Heart left ventricle (tissue), 16 donors: Measurements from ENCODE around the gene CYSTM1. TPM values are rescaled to one million over a fixed set of nuclear protein-coding genes. Genes with fewer than 3 reads are reported as not detected.

Experiments
- ATAC-seq, 4 donors: fragments of 200-7000 bp; cut with Tn5 transposase; one replicate each; pipeline ENCODE4 v1.9.1; 2020 to 2022; ENCODE audit warnings: moderate library complexity in 4 of 4, mild to moderate bottlenecking in 3 of 4, moderate number of reproducible peaks in 1 of 4
- DNase-seq, 5 donors: peaks; one replicate each; pipeline ENCODE4 v3.0.0-alpha.2; 2020
- H3K27ac ChIP-seq, 12 donors: fragments of 200-600 bp; sonication (generic) in 4 of 12; one replicate each; pipeline versions ENCODE4 v1.5.0 to v1.8.0; 2016 to 2022; ENCODE audit warnings: mild to moderate bottlenecking in 2 of 12
- H3K27me3 ChIP-seq, 9 donors: fragments of 200-600 bp; sonication (generic) in 2 of 9; one replicate each; pipeline versions ENCODE4 v1.5.1 to v1.8.0; 2016 to 2022; ENCODE audit warnings: mild to moderate bottlenecking in 3 of 9
- H3K36me3 ChIP-seq, 9 donors: fragments of 200-600 bp; sonication (generic) in 2 of 9; one replicate each; pipeline versions ENCODE4 v1.5.0 to v1.8.0; 2018 to 2022; ENCODE audit warnings: mild to moderate bottlenecking in 2 of 9
- H3K4me1 ChIP-seq, 12 donors: fragments of 200-600 bp; sonication (generic) in 4 of 12; one replicate each; pipeline versions ENCODE4 v1.5.0 to v1.8.0; 2016 to 2022; ENCODE audit warnings: mild to moderate bottlenecking in 3 of 12
- H3K4me3 ChIP-seq, 12 donors: fragments of 200-600 bp; sonication (generic) in 4 of 12; one replicate each; pipeline versions ENCODE4 v1.5.0 to v1.8.0; 2017 to 2022; ENCODE audit warnings: mild to moderate bottlenecking in 9 of 12, moderate library complexity in 4 of 12
- H3K9me3 ChIP-seq, 12 donors: fragments of 200-600 bp; sonication (generic) in 4 of 12; one replicate each; pipeline versions ENCODE4 v1.5.0 to v1.8.0; 2016 to 2022; ENCODE audit warnings: mild to moderate bottlenecking in 1 of 12
- CTCF ChIP-seq, 12 donors: fragments of 200-600 bp; sonication (generic) in 4 of 12; IDR thresholded peaks; one replicate each; pipeline versions ENCODE4 v1.5.0 to v1.8.0; 2018 to 2022; ENCODE audit warnings: antibody characterized with exemption in 12 of 12, mild to moderate bottlenecking in 5 of 12
- POLR2A ChIP-seq, 2 donors: fragments of 450-650 bp; IDR thresholded peaks; one replicate each; pipeline ENCODE4 v1.6.1; 2017; ENCODE audit warnings: antibody characterized with exemption in 2 of 2, mild to moderate bottlenecking in 2 of 2, moderate library complexity in 2 of 2
- WGBS, 4 donors: extraction: QIAGEN DNeasy Blood & Tissue Kit in 2 of 4; methylation state at CpG; one replicate each; pipeline versions ENCODE4 v1.1.5 to v1.1.7; 2013 to 2018; 5-methylcytosine and 5-hydroxymethylcytosine counted together
- intact Hi-C, 10 donors: fragments of 100-400 bp; cut with DNase I; formaldehyde crosslinking; loops; one replicate each; pipeline versions ENCODE4 v1.11.1 to v1.14.2; 2022
- polyA plus RNA-seq, 2 donors: library from polyadenylated mRNA; stranded (reverse); fragments of 200-250 nt; gene quantifications; one replicate each; pipeline ENCODE4 v1.2.3, GENCODE V29; 2013
- total RNA-seq, 9 donors: library from RNA; depleted of rRNA in 2 of 9; stranded (reverse); fragments of >200 nt in 2 of 9; fragmentation: NEBNext Ultra II Directional in 3 of 9; extraction: Animal tissue kit (Norgen Biotek cat#: 25700) in 3 of 9; gene quantifications; one replicate each; pipeline versions ENCODE4 v1.1.0 to v1.2.4, GENCODE V29; 2016 to 2023
- donor health status: ischemic (EF 13 %, LVEDD 7.1; RV severe dilation, severe dysfunction).
- donor health status: healthy with polysubstance abuse.
- donor health status: DM: no; HTN: yes; CAD: no.
- donor health status: DM: no; HTN: no; CAD: no.
- donor health status: ischemic (EF 25% LVEDD 6.9; RV normal size, moderate dysfunction).
- donor health status: ischemic (EF 25% LVEDD 5.7; RV mildly dilated, moderate dysfunction).
- donor health status: healthy.
- donor health status: DM: yes; HTN: yes; CAD: no.
- donor health status: ischemic (EF 35%, LVEDD 5.7; RV mildly dilated, moderate dysfunction).
- donor health status: nonischemic (EF 11% LVEDD 7.7; RV severe dilation, severe dysfunction).
- donor health status: DM: yes; HTN: yes; CAD: no.
- donor health status: PGD.
- donor health status: ischemic (EF 29% LVEDD 5.4; RV normal size, mild dysfunction).
- donor health status: nonischemic (EF 23%, LVEDD 6.1; RV moderate dilation, normal function).

Gene CYSTM1
- total and polyA plus RNA-seq, 11 donors = 58.1 to 238 (median 94.5) TPM

- ATAC-seq (peak; percentile 50 to 87 (median 76)), DNase-seq (no peak)
- 9 to 13% (median 11%) methylated on average over 9 of the region's 9 CpGs for WGBS, 4 donors
- peak overlapping the region in 7 of 12 donors; percentile 10 to 35 (median 24) for H3K4me3 ChIP-seq
- no peaks in the 10 kb centered on the region for H3K9me3 ChIP-seq
- H3K36me3 ChIP-seq = no peaks in the 10 kb centered on the region
- intact Hi-C loops = loop anchor here in 1 of 10 donors (5.0 kb wide), 1 partner anchor 35 kb away; the partner anchor contains the start of gene PFDN1
- H3K4me1 ChIP-seq = peaks cover 6 to 60% (median 32%) of the 10 kb centered on the region in 12 donors
- no peaks in the 10 kb centered on the region for H3K27me3 ChIP-seq
- H3K27ac ChIP-seq = peak overlapping the region; percentile 47 to 92 (median 79)
- TF ChIP-seq CTCF (IDR thresholded peaks at IDR 0.05) (no peak), POLR2A (IDR thresholded peaks at IDR 0.05) (no peak)
Observed at GRCh38 chr5:140267559-140268018, 92.6 kb downstream of the CYSTM1 start.

GRCh38 chr5:140270008-140270407 lies 95.0 kb downstream of the CYSTM1 start:
- ATAC-seq (no peak), DNase-seq (no peak)
- intact Hi-C loops = no loop called here
- Histone ChIP-seq H3K4me1 (peaks cover 6 to 59% (median 43%) of the 10 kb centered on the region in 12 donors), H3K9me3 (no peaks in the 10 kb centered on the region), H3K36me3 (no peaks in the 10 kb centered on the region), H3K27ac (no peak overlapping the region), H3K4me3 (no peak overlapping the region), H3K27me3 (no peaks in the 10 kb centered on the region)
- no peak for TF ChIP-seq POLR2A (IDR thresholded peaks at IDR 0.05)
- TF ChIP-seq CTCF (IDR thresholded peaks at IDR 0.05) = no peak

GRCh38 chr5:140273401-140273877 lies 98.5 kb downstream of the CYSTM1 start:
- H3K36me3 ChIP-seq = peaks cover 0 to 10% (median 0%) of the 10 kb centered on the region in 9 donors
- WGBS, 4 donors = 42 to 48% (median 46%) methylated on average over 6 of the region's 6 CpGs
- intact Hi-C loops = no loop called here
- peak; percentile 56 to 85 (median 79) for ATAC-seq
- H3K4me1 ChIP-seq = peaks cover 0 to 27% (median 18%) of the 10 kb centered on the region in 12 donors
- peak overlapping the region in 9 of 12 donors; percentile 5 to 71 (median 45) for H3K27ac ChIP-seq
- H3K4me3 ChIP-seq = no peak overlapping the region
- no peaks in the 10 kb centered on the region for H3K27me3 ChIP-seq
- H3K9me3 ChIP-seq = no peaks in the 10 kb centered on the region
- peak in 1 of 5 donors; percentile 35 for DNase-seq
- TF ChIP-seq POLR2A (IDR thresholded peaks at IDR 0.05) = no peak
- no peak for TF ChIP-seq CTCF (IDR thresholded peaks at IDR 0.05)

GRCh38 chr5:140275837-140276236 lies 100.8 kb downstream of the CYSTM1 start:
- H3K36me3 ChIP-seq = peaks cover 0 to 25% (median 8%) of the 10 kb centered on the region in 9 donors
- no peak overlapping the region for H3K4me3 ChIP-seq
- H3K4me1 ChIP-seq = peaks cover 0 to 28% (median 18%) of the 10 kb centered on the region in 12 donors
- DNase-seq = no peak
- intact Hi-C loops = no loop called here
- H3K9me3 ChIP-seq = no peaks in the 10 kb centered on the region
- TF ChIP-seq CTCF (IDR thresholded peaks at IDR 0.05) (no peak), POLR2A (IDR thresholded peaks at IDR 0.05) (no peak)
- no peak for ATAC-seq
- H3K27me3 ChIP-seq = no peaks in the 10 kb centered on the region
- H3K27ac ChIP-seq = no peak overlapping the region
